Measurements from ENCODE around the gene KCTD16.

Gene KCTD16

DNA sequence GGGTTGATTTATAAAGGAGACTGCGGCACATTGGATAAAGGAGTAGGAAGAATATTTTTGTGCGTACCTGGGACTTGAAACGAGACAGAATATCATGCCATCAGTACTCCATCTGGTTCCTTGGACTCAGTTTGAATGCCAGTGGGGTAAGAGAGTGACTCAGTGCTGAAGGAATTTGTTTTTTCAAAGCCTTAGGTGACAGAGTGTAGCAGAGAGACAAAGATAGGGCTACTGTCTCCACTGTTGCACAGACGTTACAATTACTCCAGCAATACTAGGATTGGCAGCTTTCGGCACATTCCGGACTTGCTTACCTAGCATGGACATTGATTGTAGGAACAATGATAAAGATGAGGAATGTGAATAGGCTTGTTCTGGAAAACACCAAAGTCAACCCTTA, 250.7 kb downstream of the KCTD16 start:
- Histone ChIP-seq H3K36me3 (ENCODE audit: control insufficient read depth in 2 of 2, insufficient read depth in 1 of 2, low read length in 2 of 2) (no peaks in the 10 kb centered on the region), H3K27ac (ENCODE audit: extremely low read depth, low read depth, low read length) (no peak overlapping the region), H3K4me1 (ENCODE audit: control insufficient read depth, insufficient read depth, low read length) (no peaks in the 10 kb centered on the region), H3K9me3 (ENCODE audit: control insufficient read depth, insufficient read depth, low read depth, low read length) (no peaks in the 10 kb centered on the region), H3K4me3 (ENCODE audit: low read depth, low read length) (no peak overlapping the region)
- ChIA-PET CTCF (no interaction called here), POLR2A (no interaction called here)
- TF ChIP-seq PRDM1 (tag by site-specific recombination; IDR thresholded peaks at IDR 0.05) (no peak), ZNF707 (tag by site-specific recombination; IDR thresholded peaks at IDR 0.05) (no peak), ZNF423 (tag by site-specific recombination; IDR thresholded peaks at IDR 0.05) (no peak)

DNA sequence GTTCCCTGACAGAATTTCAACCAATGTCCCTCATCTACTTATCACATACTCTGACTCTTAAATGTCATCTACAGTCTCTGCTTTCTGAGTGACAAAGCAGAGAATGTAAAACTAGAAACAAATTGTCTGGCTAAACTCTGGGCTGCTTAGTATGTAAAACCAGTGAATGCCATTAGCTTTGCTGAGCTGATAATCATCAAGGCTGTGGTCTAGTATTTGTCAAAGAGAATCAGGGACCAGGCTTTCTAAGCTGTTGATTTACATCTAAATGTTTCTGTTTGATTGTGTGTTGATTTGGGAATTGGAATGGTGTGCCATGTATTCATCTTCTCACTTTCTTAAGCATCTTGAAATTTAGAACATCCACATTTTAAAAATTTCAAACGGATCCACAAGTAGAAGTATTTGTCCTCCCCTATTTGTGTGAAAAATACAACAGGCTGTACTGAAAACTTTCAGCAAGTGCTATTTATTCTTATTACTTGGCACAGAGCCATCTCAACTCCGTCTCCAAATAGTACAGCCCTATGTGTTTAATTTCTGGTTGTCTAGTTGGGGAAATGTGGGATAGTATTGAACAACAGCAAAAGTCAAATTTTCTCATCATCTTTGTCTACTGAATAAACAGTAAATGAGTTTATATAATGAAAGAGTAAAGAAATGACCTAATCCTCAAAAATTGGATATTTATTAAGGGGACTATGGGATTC, 251.5 kb downstream of the KCTD16 start:
- Histone ChIP-seq H3K4me3 (ENCODE audit: low read depth, low read length) (no peak overlapping the region), H3K27ac (ENCODE audit: extremely low read depth, low read depth, low read length) (no peak overlapping the region)
- TF ChIP-seq ZNF510 (tag by site-specific recombination; IDR thresholded peaks at IDR 0.05; ENCODE audit: insufficient replicate concordance) = no peak
- TF ChIP-seq, protein P1, sequence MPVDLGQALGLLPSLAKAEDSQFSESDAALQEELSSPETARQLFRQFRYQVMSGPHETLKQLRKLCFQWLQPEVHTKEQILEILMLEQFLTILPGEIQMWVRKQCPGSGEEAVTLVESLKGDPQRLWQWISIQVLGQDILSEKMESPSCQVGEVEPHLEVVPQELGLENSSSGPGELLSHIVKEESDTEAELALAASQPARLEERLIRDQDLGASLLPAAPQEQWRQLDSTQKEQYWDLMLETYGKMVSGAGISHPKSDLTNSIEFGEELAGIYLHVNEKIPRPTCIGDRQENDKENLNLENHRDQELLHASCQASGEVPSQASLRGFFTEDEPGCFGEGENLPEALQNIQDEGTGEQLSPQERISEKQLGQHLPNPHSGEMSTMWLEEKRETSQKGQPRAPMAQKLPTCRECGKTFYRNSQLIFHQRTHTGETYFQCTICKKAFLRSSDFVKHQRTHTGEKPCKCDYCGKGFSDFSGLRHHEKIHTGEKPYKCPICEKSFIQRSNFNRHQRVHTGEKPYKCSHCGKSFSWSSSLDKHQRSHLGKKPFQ (tag by site-specific recombination; IDR thresholded peaks at IDR 0.05) = no peak
- TF ChIP-seq BCL11B (tag by site-specific recombination; IDR thresholded peaks at IDR 0.05; ENCODE audit: low read depth) = no peak
- TF ChIP-seq ZNF138 (tag by site-specific recombination; IDR thresholded peaks at IDR 0.05; ENCODE audit: borderline replicate concordance) = no peak
- TF ChIP-seq MZF1 (tag by site-specific recombination; IDR thresholded peaks at IDR 0.05; ENCODE audit: borderline replicate concordance) = no peak
- no peak for TF ChIP-seq KLF1 (tag by site-specific recombination; IDR thresholded peaks at IDR 0.05)

DNA sequence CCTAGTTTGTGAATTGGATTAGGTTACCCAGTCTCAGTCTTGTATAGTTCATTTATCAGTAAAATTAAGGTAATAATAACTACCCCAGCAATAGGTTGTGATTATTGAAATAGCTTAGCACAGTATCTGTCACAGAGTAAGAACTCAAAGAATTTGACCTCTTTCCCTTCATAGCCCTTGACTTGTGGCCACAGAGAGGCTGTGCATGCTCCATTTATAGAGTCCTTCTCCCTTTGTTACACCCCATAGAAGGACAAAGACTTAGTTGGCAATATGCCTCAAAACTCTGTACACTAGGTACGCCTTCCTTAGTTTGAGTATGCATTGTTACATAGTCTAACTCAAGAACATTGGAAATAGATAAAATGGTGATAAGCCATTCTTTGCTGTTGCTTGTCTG, 257.2 kb downstream of the KCTD16 start:
- POLR2A ChIA-PET = no interaction called here
- TF ChIP-seq ZNF37A (tag by site-specific recombination; IDR thresholded peaks at IDR 0.05) (no peak), ZFP37 (tag by site-specific recombination; IDR thresholded peaks at IDR 0.05) (no peak), GFI1B (tag by site-specific recombination; IDR thresholded peaks at IDR 0.05) (no peak), HOXA7 (CRISPR knock-in tag; IDR thresholded peaks at IDR 0.05; ENCODE audit: borderline replicate concordance) (no peak), ZNF2 (tag by site-specific recombination; IDR thresholded peaks at IDR 0.05) (no peak), ZFHX2 (tag by site-specific recombination; conservative IDR thresholded peaks at IDR 0.05) (no peak)
- no peaks in the 10 kb centered on the region for H3K36me3 ChIP-seq (ENCODE audit: control insufficient read depth in 2 of 2, insufficient read depth in 1 of 2, low read length in 2 of 2)
- H3K27ac ChIP-seq (ENCODE audit: extremely low read depth, low read depth, low read length) = no peak overlapping the region
- no peak overlapping the region for H3K4me3 ChIP-seq (ENCODE audit: low read depth, low read length)
- no peaks in the 10 kb centered on the region for H3K9me3 ChIP-seq (ENCODE audit: control insufficient read depth, insufficient read depth, low read depth, low read length)
- CTCF ChIA-PET = interaction anchor here (0.7 kb wide), 1 partner anchor 40 kb away, joined by 4 read pairs; no protein-coding TSS in a partner anchor
- H3K4me1 ChIP-seq (ENCODE audit: control insufficient read depth, insufficient read depth, low read length) = no peaks in the 10 kb centered on the region

More for the DNA sequence above, 251.5 kb downstream of the KCTD16 start:
- Histone ChIP-seq H3K4me1 (ENCODE audit: control insufficient read depth, insufficient read depth, low read length) (no peaks in the 10 kb centered on the region), H3K36me3 (ENCODE audit: control insufficient read depth in 2 of 2, insufficient read depth in 1 of 2, low read length in 2 of 2) (no peaks in the 10 kb centered on the region), H3K9me3 (ENCODE audit: control insufficient read depth, insufficient read depth, low read depth, low read length) (no peaks in the 10 kb centered on the region)
- ChIA-PET CTCF (no interaction called here), POLR2A (no interaction called here)

- Histone ChIP-seq H3K36me3 (ENCODE audit: control insufficient read depth in 2 of 2, insufficient read depth in 1 of 2, low read length in 2 of 2) (no peaks in the 10 kb centered on the region), H3K4me3 (ENCODE audit: low read depth, low read length) (no peak overlapping the region), H3K4me1 (ENCODE audit: control insufficient read depth, insufficient read depth, low read length) (no peaks in the 10 kb centered on the region), H3K27ac (ENCODE audit: extremely low read depth, low read depth, low read length) (no peak overlapping the region), H3K9me3 (ENCODE audit: control insufficient read depth, insufficient read depth, low read depth, low read length) (no peaks in the 10 kb centered on the region)
- ChIA-PET CTCF (no interaction called here), POLR2A (no interaction called here)
- no peak for TF ChIP-seq ZNF146 (tag by site-specific recombination; IDR thresholded peaks at IDR 0.05)
- no peak for TF ChIP-seq ZNF155 (tag by site-specific recombination; IDR thresholded peaks at IDR 0.05)
- no peak for TF ChIP-seq ZNF660 (tag by site-specific recombination; IDR thresholded peaks at IDR 0.05)
- TF ChIP-seq ZNF596 (tag by site-specific recombination; IDR thresholded peaks at IDR 0.05) = no peak
- TF ChIP-seq OSR2 (tag by site-specific recombination; IDR thresholded peaks at IDR 0.05) = no peak
- TF ChIP-seq PRDM10 (tag by site-specific recombination; IDR thresholded peaks at IDR 0.05) = no peak
- TF ChIP-seq ZNF560 (tag by site-specific recombination; IDR thresholded peaks at IDR 0.05; ENCODE audit: borderline replicate concordance) = no peak
- TF ChIP-seq ZNF214 (tag by site-specific recombination; IDR thresholded peaks at IDR 0.05; ENCODE audit: borderline replicate concordance) = no peak
- TF ChIP-seq ZNF311 (tag by site-specific recombination; IDR thresholded peaks at IDR 0.05; ENCODE audit: borderline replicate concordance) = no peak
- no peak for TF ChIP-seq KLF16 (tag by site-specific recombination; IDR thresholded peaks at IDR 0.05)
- TF ChIP-seq MYNN (tag by site-specific recombination; IDR thresholded peaks at IDR 0.05; ENCODE audit: borderline replicate concordance) = no peak
These were observed 257.7 kb downstream of the KCTD16 start for GRCh38 chr5:144428326-144428725.
